GM12875 (cell line): Measurements from ENCODE around the gene SUN1.

ENCODE experiments used
- H3K4me3 ChIP-seq: one replicate; pipeline ENCODE4 v1.5.1; 2011; ENCODE audit warnings: low read depth, low read length, control low read depth
- CTCF ChIP-seq: IDR thresholded peaks from 2 replicates; pipeline ENCODE4 v1.5.1; 2011; ENCODE audit warnings: low read depth, mild to moderate bottlenecking, control low read depth, inconsistent platforms, low read length, moderate library complexity, borderline replicate concordance; ENCODE audit not compliant: insufficient read depth

Gene SUN1

GRCh38 chr7:836429-836828, 4.2 kb downstream of the SUN1 start:
- H3K4me3 ChIP-seq: no peak overlapping the region
- peak; percentile 11; the same call in 1 of the 2 replicates for TF ChIP-seq CTCF

DNA sequence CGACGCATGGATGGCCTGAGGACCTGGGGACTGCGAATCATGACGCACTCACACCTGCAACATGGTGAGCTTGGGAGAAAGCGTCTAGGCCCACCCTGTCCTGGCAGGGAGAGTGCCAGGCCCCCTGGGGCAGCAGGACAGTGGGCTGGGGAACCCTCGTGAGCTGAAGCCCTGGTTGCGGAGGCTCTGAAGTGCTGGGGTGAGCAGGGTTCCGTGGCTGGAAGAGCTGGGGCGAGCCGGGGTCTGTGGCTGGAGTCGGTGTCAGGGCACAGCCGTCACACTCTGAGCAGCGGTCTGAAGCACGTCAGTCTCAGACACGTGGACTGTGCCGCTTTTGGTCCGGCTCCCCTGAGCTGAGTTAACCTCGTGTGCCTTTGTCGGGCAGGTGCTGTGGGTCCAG, 4.7 kb downstream of the SUN1 start:
- TF ChIP-seq CTCF: no peak
- H3K4me3 ChIP-seq: no peak overlapping the region

DNA sequence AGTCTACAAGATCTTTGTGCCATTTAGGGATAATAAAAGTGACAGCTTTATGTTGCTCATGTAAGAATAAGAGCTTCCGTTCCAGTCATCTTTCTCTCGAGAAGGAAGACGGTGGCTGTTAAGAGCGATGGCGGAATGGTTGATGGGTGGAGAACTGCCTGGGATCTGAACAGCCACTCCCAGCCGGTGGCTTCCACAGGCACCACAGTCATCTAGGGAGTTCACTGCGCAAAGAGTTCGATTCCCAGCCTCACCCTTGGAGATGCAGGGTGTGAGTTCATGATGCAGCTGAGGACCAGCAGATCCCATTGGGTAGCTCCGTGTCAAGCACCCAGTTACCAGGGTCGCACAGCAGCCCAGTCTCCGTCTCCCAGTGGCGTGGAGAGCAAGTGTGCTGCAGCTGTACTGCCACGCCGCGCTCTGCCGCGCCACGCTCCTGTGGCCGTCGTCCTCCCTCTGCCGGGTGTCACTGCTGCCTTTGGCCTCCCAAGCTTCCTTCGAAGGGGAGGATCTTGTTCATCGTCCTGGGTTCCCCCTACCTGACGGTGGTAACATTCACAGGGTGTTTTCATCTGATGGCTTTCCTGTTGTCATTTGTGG, 7.8 kb downstream of the SUN1 start:
- no peak overlapping the region for H3K4me3 ChIP-seq
- no peak for TF ChIP-seq CTCF

- no peak for TF ChIP-seq CTCF
- no peak overlapping the region for H3K4me3 ChIP-seq
Observed at GRCh38 chr7:841943-842342, 9.7 kb downstream of the SUN1 start.

- no peak overlapping the region for H3K4me3 ChIP-seq
- no peak for TF ChIP-seq CTCF
Observed at GRCh38 chr7:842431-843031, 10.3 kb downstream of the SUN1 start.

- H3K4me3 ChIP-seq: no peak overlapping the region
- no peak for TF ChIP-seq CTCF
Observed at GRCh38 chr7:843230-843629, 11.0 kb downstream of the SUN1 start.

DNA sequence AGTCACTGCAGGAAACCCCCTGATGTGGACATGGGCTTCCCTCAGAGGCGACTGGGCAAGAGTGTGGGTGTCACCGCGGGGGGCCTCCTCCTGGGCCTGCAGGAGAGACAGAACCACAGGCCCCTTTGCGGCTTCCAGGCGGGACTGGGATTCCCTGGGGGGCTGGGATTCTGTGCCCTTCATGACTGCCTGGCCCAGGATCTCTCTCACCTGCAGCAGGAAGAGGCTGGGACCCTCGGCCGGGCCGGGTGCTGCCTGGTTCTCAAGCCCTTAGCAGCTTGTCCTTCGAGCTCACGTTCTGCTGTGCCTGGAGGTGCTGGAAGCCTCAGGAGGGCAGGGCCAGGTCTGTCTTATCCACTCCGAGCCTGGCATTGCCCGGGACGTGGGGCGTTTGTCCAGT, 11.8 kb downstream of the SUN1 start:
- no peak overlapping the region for H3K4me3 ChIP-seq
- TF ChIP-seq CTCF: no peak
